Trophoblast cell (in vitro differentiated cells and primary cell): ENCODE results near the gene CLCN7.
A peak's percentile ranks its signal among the peaks of the same experiment; 100 is the strongest.

ENCODE experiments used
- DNase-seq, 2 donors: peaks; one replicate each; pipeline ENCODE4 v3.0.0-alpha.2; 2016
- H2AFZ ChIP-seq: 2 replicates; pipeline ENCODE4 v1.6.1; 2013; ENCODE audit warnings: low read length, moderate library complexity, mild to moderate bottlenecking; ENCODE audit not compliant: insufficient read depth, poor library complexity
- H2AK5ac ChIP-seq: 2 replicates; pipeline ENCODE4 v1.6.1; 2013; ENCODE audit warnings: mild to moderate bottlenecking, low read length
- H2BK120ac ChIP-seq: 2 replicates; pipeline ENCODE4 v1.6.1; 2013; ENCODE audit warnings: low read length, mild to moderate bottlenecking, moderate library complexity; ENCODE audit not compliant: insufficient read depth, poor library complexity
- H2BK12ac ChIP-seq: 2 replicates; pipeline ENCODE4 v1.6.1; 2013; ENCODE audit warnings: mild to moderate bottlenecking, low read length, moderate library complexity
- H2BK5ac ChIP-seq: 2 replicates; pipeline ENCODE4 v1.6.1; 2013; ENCODE audit warnings: low read length, low read depth, moderate library complexity, mild to moderate bottlenecking; ENCODE audit not compliant: poor library complexity
- H3K14ac ChIP-seq: 2 replicates; pipeline ENCODE4 v1.6.1; 2013; ENCODE audit warnings: mild to moderate bottlenecking, low read length
- H3K18ac ChIP-seq: 2 replicates; pipeline ENCODE4 v1.6.1; 2013; ENCODE audit warnings: mild to moderate bottlenecking, low read length
- H3K23ac ChIP-seq: 2 replicates; pipeline ENCODE4 v1.6.1; 2013; ENCODE audit warnings: low read length
- H3K27ac ChIP-seq: 2 replicates; pipeline ENCODE4 v1.5.1; 2013; ENCODE audit warnings: low read depth, mild to moderate bottlenecking, inconsistent platforms, low read length, moderate library complexity
- H3K27me3 ChIP-seq: 2 replicates; pipeline ENCODE4 v1.6.1; 2013; ENCODE audit warnings: inconsistent platforms, mild to moderate bottlenecking, low read length, moderate library complexity; ENCODE audit not compliant: insufficient read depth
- H3K36me3 ChIP-seq, 2 experiments: 1 replicate in 1 of 2; 2 replicates in 1 of 2; pipeline ENCODE4 v1.6.1; 2013; ENCODE audit warnings: low read length in 2 of 2, mild to moderate bottlenecking in 2 of 2, moderate library complexity in 1 of 2; ENCODE audit not compliant: insufficient read depth in 2 of 2, control insufficient read depth in 1 of 2
- H3K4ac ChIP-seq: 2 replicates; pipeline ENCODE4 v1.6.1; 2013; ENCODE audit warnings: low read depth, mild to moderate bottlenecking, low read length, moderate library complexity
- H3K4me1 ChIP-seq, 2 experiments: 1 replicate in 1 of 2; 2 replicates in 1 of 2; pipeline ENCODE4 v1.6.1; 2013; ENCODE audit warnings: low read length in 2 of 2, mild to moderate bottlenecking in 2 of 2, moderate library complexity in 1 of 2; ENCODE audit not compliant: insufficient read depth in 2 of 2, control insufficient read depth in 1 of 2
- H3K4me2 ChIP-seq: 2 replicates; pipeline ENCODE4 v1.6.1; 2013; ENCODE audit warnings: inconsistent platforms, mild to moderate bottlenecking, low read length, moderate library complexity
- H3K4me3 ChIP-seq: 2 replicates; pipeline ENCODE4 v1.5.1; 2013; ENCODE audit warnings: mild to moderate bottlenecking, low read depth, low read length, inconsistent platforms
- H3K79me1 ChIP-seq: one replicate; pipeline ENCODE4 v1.6.1; 2013; ENCODE audit warnings: low read length
- H3K79me2 ChIP-seq: 2 replicates; pipeline ENCODE4 v1.6.1; 2013; ENCODE audit warnings: low read length, mild to moderate bottlenecking; ENCODE audit not compliant: control insufficient read depth, insufficient read depth, poor library complexity
- H3K9ac ChIP-seq: 2 replicates; pipeline ENCODE4 v1.6.1; 2013; ENCODE audit warnings: mild to moderate bottlenecking, low read length
- H3K9me3 ChIP-seq: 2 replicates; pipeline ENCODE4 v1.6.1; 2013; ENCODE audit warnings: low read depth, mild to moderate bottlenecking, control low read depth, inconsistent platforms, low read length; ENCODE audit not compliant: insufficient read depth
- H4K12ac ChIP-seq: 2 replicates; pipeline ENCODE4 v1.6.1; 2013; ENCODE audit warnings: low read depth, mild to moderate bottlenecking, low read length, moderate library complexity
- H4K8ac ChIP-seq: 2 replicates; pipeline ENCODE4 v1.6.1; 2013; ENCODE audit warnings: low read depth, mild to moderate bottlenecking, low read length, moderate library complexity
- H4K91ac ChIP-seq: one replicate; pipeline ENCODE4 v1.6.1; 2013; ENCODE audit warnings: low read depth, mild to moderate bottlenecking, low read length, moderate library complexity
- WGBS: extraction: QIAGEN DNeasy Blood & Tissue Kit; methylation state at CpG from one replicate; pipeline ENCODE4 v1.1.7; 2013; ENCODE audit warnings: missing lambda C conversion rate; ENCODE audit not compliant: insufficient read length, insufficient coverage; ENCODE audit errors: extremely low coverage; 5-methylcytosine and 5-hydroxymethylcytosine counted together

Gene CLCN7

DNA sequence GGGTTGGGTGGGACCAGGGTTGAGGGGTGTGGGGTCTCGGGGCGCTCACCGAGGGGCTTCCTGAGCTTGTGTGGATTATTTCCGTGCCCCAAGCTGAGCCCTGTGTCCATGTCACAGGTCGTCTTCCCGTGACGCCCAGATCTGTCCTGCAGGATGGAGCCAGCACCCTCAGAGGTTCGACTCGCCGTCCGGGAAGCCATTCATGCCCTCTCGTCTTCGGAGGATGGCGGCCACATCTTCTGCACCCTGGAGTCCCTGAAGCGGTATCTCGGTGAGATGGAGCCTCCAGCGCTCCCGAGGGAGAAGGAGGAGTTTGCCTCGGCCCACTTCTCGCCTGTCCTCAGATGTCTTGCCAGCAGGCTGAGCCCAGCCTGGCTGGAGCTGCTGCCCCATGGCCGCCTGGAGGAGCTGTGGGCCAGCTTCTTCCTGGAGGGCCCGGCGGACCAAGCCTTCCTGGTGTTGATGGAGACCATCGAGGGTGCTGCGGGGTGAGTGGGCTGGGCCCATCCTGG lies 19.4 kb upstream of the CLCN7 start:
- Histone ChIP-seq H3K4me2 (peak overlapping the region; percentile 99), H3K18ac (peak overlapping the region; percentile 59), H3K9me3 (no peaks in the 10 kb centered on the region), H3K14ac (no peak overlapping the region), H2AFZ (peak overlapping the region; percentile 12), H3K9ac (peak overlapping the region; percentile 77), H2AK5ac (peak overlapping the region; percentile 23), H2BK5ac (no peak overlapping the region), H3K36me3 (peaks cover 41 to 45% of the 10 kb centered on the region in 2 experiments), H2BK12ac (no peak overlapping the region), H3K4me3 (peak overlapping the region; percentile 87), H3K27me3 (no peaks in the 10 kb centered on the region), H4K91ac (no peak overlapping the region), H3K79me2 (peaks cover 6% of the 10 kb centered on the region), H4K8ac (no peak overlapping the region), H3K79me1 (peaks cover 10% of the 10 kb centered on the region), H3K23ac (no peak overlapping the region), H2BK120ac (no peak overlapping the region), H3K27ac (no peak overlapping the region), H4K12ac (peak overlapping the region; percentile 3), H3K4ac (peak overlapping the region; percentile 14), H3K4me1 (peaks cover 10 to 13% of the 10 kb centered on the region in 2 experiments)
- peak; percentile 59 to 70 for DNase-seq
- no CpG with 5 or more reads among the region's 25 CpGs for WGBS

DNA sequence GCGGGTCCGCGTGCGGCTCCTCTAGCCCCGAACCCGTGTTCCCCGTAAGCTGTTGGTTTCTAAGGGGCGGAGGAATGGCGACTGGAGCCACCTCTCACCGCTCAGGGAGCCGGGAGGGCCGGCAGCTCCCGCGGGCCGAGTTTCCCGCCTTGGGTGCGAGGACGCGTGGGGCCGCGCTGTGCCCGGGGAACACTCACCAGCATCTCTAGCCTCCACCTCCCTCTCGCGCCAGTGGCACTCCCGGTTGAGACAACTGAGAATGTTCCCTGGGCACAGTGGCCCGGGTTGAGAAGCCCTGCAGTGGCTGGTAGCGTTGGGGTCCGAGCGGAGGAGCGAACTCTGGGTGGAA lies 18.9 kb upstream of the CLCN7 start:
- Histone ChIP-seq H3K4me3 (peak overlapping the region; percentile 87), H3K4ac (peak overlapping the region; percentile 80), H4K8ac (peak overlapping the region; percentile 85), H3K9me3 (no peaks in the 10 kb centered on the region), H2AFZ (peak overlapping the region; percentile 4), H3K4me2 (peak overlapping the region; percentile 99), H3K27ac (no peak overlapping the region), H3K36me3 (peaks cover 37 to 40% of the 10 kb centered on the region in 2 experiments), H3K9ac (peak overlapping the region; percentile 77), H3K79me2 (peaks cover 6% of the 10 kb centered on the region), H4K91ac (peak overlapping the region; percentile 71), H2BK120ac (peak overlapping the region; percentile 21), H2BK5ac (no peak overlapping the region), H3K4me1 (peaks cover 10 to 13% of the 10 kb centered on the region in 2 experiments), H2AK5ac (peak overlapping the region; percentile 17), H4K12ac (peak overlapping the region; percentile 3), H3K14ac (peak overlapping the region; percentile 77), H2BK12ac (no peak overlapping the region), H3K27me3 (no peaks in the 10 kb centered on the region), H3K79me1 (peaks cover 10% of the 10 kb centered on the region), H3K18ac (peak overlapping the region; percentile 59), H3K23ac (peak overlapping the region; percentile 34)
- peak in 1 of 2 donors; percentile 28 for DNase-seq
- no CpG with 5 or more reads among the region's 30 CpGs for WGBS

DNA sequence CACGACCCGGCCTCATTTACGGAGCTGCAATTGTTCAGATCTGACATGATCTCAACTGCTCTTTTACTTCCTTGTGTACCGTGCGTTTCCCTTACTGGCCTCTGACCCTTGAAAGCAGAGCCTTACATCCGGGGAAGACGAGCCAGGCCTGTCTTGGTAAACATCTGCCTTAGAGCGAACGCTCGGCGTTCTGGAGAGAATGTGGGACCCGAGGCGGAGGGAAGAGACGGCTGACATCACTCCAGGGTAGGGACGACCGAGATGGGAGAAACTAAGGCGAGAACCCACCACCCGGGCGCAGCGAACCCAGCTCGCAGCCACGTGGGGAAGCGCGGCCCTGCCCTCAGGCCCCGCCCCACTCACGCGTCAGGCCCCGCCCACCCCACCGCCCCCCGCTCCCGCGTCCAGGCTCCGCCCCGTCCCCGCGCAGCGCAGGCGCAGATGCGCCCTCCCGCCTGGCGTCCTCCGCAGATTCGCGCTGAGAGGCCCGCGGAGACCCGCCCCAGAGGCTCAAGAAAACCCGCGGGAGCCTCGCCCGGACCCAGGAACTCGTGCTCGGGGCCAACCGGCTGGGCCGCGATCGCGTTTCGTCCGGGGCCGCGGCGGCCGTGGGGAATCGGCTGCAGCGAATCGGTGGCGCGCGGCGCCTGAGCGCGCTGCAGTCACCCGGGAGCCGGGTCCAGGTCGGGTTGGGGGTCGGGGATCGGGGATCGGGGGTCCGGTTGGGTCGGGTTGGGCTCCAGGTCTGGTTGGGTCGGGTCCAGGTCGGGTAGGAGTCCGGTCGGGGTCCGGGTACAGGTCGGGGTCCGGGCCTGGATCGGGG lies 18.3 kb upstream of the CLCN7 start, which contains the start of gene TELO2:
Gene TELO2 (plus strand): TSS at position 438 of the 823 bp plus-strand sequence. CDS start 922 bp downstream, outside the sequence.
- H3K4me2 ChIP-seq: peak within 1 kb of the TSS; percentile 99

GRCh38 chr16:1492082-1492922 lies 17.5 kb upstream of the CLCN7 start:
- Histone ChIP-seq H3K4ac (peak overlapping the region; percentile 50), H3K18ac (no peak overlapping the region), H3K9me3 (no peaks in the 10 kb centered on the region), H4K8ac (peak overlapping the region; percentile 91), H3K14ac (peak overlapping the region; percentile 54), H3K27me3 (no peaks in the 10 kb centered on the region), H2AFZ (peak overlapping the region; percentile 74), H3K27ac (peak overlapping the region; percentile 54), H3K79me1 (peaks cover 10% of the 10 kb centered on the region), H3K79me2 (peaks cover 6% of the 10 kb centered on the region), H3K36me3 (peaks cover 30 to 31% of the 10 kb centered on the region in 2 experiments), H3K23ac (no peak overlapping the region), H3K4me2 (peak overlapping the region; percentile 99), H2AK5ac (peak overlapping the region; percentile 77), H2BK120ac (no peak overlapping the region), H2BK5ac (peak overlapping the region; percentile 16), H3K4me3 (peak overlapping the region; percentile 75), H3K4me1 (peaks cover 10 to 13% of the 10 kb centered on the region in 2 experiments), H2BK12ac (no peak overlapping the region), H4K12ac (peak overlapping the region; percentile 91), H3K9ac (no peak overlapping the region), H4K91ac (peak overlapping the region; percentile 75)
- WGBS: no CpG with 5 or more reads among the region's 23 CpGs
- DNase-seq: no peak

More for the DNA sequence above, 18.3 kb upstream of the CLCN7 start, which contains the start of gene TELO2:
- Histone ChIP-seq H3K79me2 (peaks cover 6% of the 10 kb centered on the region), H2AK5ac (peak within 1 kb of the TSS; percentile 77), H2AFZ (peak within 1 kb of the TSS; percentile 74), H3K4me3 (peak within 1 kb of the TSS; percentile 87), H3K4ac (peak within 1 kb of the TSS; percentile 80), H3K18ac (peak within 1 kb of the TSS; percentile 59), H3K9ac (peak within 1 kb of the TSS; percentile 90), H3K27me3 (no peaks in the 10 kb centered on the region), H4K8ac (peak within 1 kb of the TSS; percentile 91), H3K36me3 (peaks cover 36 to 37% of the 10 kb centered on the region in 2 experiments), H3K27ac (peak within 1 kb of the TSS; percentile 54), H3K4me1 (peaks cover 10 to 13% of the 10 kb centered on the region in 2 experiments), H3K9me3 (no peaks in the 10 kb centered on the region), H3K23ac (peak within 1 kb of the TSS; percentile 34), H3K79me1 (peaks cover 10% of the 10 kb centered on the region), H4K12ac (peak within 1 kb of the TSS; percentile 91), H2BK120ac (peak within 1 kb of the TSS; percentile 79), H3K14ac (peak within 1 kb of the TSS; percentile 77), H2BK5ac (peak within 1 kb of the TSS; percentile 87), H4K91ac (peak within 1 kb of the TSS; percentile 75), H2BK12ac (no peak within 1 kb of the TSS)
- no CpG with 5 or more reads among the region's 89 CpGs for WGBS
- peak; percentile 70 to 92 for DNase-seq
